Measurements from ENCODE around the gene BTBD9.

- no peak for TF ChIP-seq ZNF274 (IDR thresholded peaks at IDR 0.05; ENCODE audit: low read depth, low read length)
- no peak for TF ChIP-seq SUZ12 (IDR thresholded peaks at IDR 0.05; ENCODE audit: extremely low read depth, insufficient read depth, insufficient read length)
These were observed 508.2 kb downstream of the BTBD9 start for GRCh38 chr6:38131527-38131965.

Measured in NT2/D1 (cell line).